GM10266 (cell line): ENCODE measurements around the gene CEP41.
"Not testable (repeated sequence)": the region's sequence is repeated elsewhere in the genome, so short reads cannot be mapped to it uniquely, and the experiment has no call there.

ENCODE experiments used
- DNase-seq: peaks from one replicate; pipeline ENCODE4 v3.0.0; 2012; ENCODE audit errors: extremely low spot score
- TF ChIP-seq, protein P1 (sequence below): IDR thresholded peaks from 2 replicates; pipeline ENCODE4 v1.5.1; 2012; ENCODE audit warnings: mild to moderate bottlenecking, low read depth; ENCODE audit not compliant: control insufficient read depth, insufficient read depth; ENCODE audit errors: missing control alignments

Gene CEP41

DNA sequence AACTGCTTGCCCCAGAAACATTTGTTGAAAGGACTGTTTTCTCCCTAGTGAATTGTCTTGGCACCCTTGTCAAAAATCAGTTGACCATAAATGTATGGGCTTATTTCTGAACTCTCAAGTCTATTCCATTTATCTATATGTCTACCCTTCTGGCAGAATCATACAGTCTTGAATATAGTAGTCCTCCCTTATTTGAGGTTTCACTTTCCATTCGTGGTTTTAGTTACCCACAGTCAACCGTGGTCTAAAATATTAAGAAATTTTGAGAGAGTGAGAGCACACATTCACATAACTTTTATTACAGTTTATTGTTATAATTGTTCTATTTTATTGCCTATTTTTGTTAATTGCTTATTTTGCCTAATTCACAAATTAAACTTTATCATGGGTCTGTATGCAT lies 17.4 kb upstream of the CEP41 start:
- DNase-seq = no peak
- TF ChIP-seq, protein P1, sequence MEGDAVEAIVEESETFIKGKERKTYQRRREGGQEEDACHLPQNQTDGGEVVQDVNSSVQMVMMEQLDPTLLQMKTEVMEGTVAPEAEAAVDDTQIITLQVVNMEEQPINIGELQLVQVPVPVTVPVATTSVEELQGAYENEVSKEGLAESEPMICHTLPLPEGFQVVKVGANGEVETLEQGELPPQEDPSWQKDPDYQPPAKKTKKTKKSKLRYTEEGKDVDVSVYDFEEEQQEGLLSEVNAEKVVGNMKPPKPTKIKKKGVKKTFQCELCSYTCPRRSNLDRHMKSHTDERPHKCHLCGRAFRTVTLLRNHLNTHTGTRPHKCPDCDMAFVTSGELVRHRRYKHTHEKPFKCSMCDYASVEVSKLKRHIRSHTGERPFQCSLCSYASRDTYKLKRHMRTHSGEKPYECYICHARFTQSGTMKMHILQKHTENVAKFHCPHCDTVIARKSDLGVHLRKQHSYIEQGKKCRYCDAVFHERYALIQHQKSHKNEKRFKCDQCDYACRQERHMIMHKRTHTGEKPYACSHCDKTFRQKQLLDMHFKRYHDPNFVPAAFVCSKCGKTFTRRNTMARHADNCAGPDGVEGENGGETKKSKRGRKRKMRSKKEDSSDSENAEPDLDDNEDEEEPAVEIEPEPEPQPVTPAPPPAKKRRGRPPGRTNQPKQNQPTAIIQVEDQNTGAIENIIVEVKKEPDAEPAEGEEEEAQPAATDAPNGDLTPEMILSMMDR = no peak

DNA sequence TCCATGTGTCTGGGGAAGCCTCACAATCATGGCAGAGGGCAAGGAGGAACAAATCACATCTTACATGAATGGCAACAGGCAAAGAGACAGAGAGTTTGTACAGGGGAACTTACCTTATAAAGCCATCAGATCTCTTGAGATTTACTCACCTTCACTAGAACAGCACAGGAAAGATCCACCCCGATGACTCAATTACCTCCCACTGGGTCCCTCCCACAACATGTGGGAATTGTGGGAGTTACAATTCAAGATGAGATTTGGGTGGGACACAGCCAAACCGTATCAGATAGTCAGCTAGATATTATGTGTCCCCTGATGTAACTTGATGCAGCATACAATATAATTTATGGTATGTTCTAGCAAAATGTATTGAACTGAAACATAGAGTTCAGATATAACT lies 14.1 kb upstream of the CEP41 start:
- no peak for DNase-seq
- TF ChIP-seq, protein P1 = no peak

DNA sequence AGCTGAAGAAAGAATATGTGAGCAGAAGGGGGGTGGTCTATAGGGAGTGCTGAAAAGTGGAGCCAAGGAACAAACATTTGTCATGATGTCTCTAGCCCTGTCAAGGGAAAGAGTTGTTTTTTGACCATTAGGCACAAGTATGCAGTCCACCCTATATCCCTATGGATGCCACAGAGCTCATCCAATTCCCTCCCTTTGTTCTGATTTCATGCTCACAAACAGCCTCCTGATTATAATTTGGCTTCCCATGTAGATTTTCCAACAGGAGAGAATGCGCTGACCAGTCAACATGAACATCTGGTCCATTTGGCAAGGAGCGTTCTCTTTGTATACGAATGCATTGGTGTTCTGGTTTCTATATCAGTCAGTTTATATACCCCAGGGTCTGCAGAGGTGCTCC lies 12.1 kb upstream of the CEP41 start:
- no peak for DNase-seq

GRCh38 chr7:130451344-130451743 lies 10.5 kb upstream of the CEP41 start:
- DNase-seq = not testable (repeated sequence)

More for the DNA sequence above, 12.1 kb upstream of the CEP41 start:
- TF ChIP-seq, protein P1 = no peak

DNA sequence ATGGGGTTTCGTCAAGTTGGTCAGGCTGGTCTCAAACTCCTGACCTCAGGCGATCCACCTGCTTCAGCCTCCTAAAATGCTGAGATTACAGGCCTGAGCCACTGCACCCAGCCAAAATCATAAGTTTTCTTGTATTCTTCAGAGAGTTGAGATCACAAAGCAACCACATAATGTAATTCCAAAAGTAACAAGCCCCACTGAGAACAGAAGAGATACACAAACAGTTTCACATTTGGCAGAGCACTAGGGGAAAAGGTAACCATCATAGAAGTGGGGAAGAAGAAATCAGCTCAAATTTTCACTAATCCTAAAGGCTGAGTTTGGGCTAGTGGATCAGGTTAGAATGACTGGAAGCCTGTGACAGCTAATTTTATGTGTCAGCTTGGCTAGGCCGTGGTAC lies 5.4 kb upstream of the CEP41 start:
- TF ChIP-seq, protein P1 = no peak
- no peak for DNase-seq

GRCh38 chr7:130444751-130445407 lies 4.1 kb upstream of the CEP41 start:
- TF ChIP-seq, protein P1 = no peak
- DNase-seq = no peak

- TF ChIP-seq, protein P1 = no peak
- DNase-seq = no peak
Observed at GRCh38 chr7:130444234-130444633, 3.4 kb upstream of the CEP41 start.

- TF ChIP-seq, protein P1 = no peak
- no peak for DNase-seq
Observed at GRCh38 chr7:130442601-130443000, 1.8 kb upstream of the CEP41 start.
